ENCODE data around the gene PTPRE. TPM values are rescaled to one million over a fixed set of nuclear protein-coding genes. Genes with fewer than 3 reads are reported as not detected.

Gene PTPRE
- total RNA-seq, 1 experiment from 2014 or later, result 0.69 TPM

DNA sequence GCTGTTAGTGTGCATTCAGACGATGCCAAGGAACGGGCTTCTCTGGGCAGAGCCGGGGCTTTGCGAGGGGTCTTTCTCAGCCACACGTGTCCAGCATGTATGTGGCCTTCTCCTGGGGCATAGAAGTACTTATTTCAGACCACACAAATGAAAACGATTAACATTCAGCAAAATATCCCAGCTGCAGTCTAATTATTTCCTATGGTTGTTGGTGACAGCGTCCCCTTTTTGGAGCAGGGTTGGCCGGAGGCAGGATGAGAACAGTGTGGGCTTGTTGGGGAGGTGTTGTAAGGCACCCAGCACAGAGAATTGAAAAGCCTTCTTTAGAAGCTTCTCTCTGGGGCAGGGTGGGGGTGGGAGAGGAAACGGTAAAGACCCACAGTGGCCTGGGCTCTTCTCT, 54.2 kb downstream of the PTPRE start:
- Histone ChIP-seq H3K36me3 (replicated peaks; ENCODE audit: control insufficient read depth, insufficient read depth, low read length) (no peaks in the 10 kb centered on the region), H3K4me3 (ENCODE audit: insufficient read depth, low read depth, low read length) (no peak overlapping the region), H3K27me3 (ENCODE audit: control insufficient read depth, insufficient read depth, low read length) (no peaks in the 10 kb centered on the region)
- DNase-seq, result no peak

DNA sequence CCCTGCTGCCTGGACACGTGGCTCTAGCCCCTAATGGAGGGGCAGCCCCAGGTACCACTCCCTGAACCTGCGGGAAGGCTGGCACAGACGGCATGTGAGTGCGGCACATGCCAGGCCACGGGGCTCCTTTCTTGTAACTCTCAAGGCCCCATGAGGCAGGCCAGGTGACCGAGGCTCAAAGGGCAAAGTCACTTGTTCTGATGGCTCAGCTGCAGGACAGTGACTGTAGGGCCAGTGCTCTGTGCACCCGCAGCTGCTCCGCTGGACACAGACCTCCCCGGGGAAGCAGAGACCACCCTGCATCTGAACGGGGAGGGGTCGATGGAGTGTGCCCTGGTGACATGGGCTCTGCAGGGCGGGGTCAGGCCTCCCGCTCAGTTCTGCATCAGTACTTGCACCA, 55.3 kb downstream of the PTPRE start:
- Histone ChIP-seq H3K4me3 (ENCODE audit: insufficient read depth, low read depth, low read length) (no peak overlapping the region), H3K27me3 (ENCODE audit: control insufficient read depth, insufficient read depth, low read length) (no peaks in the 10 kb centered on the region), H3K36me3 (replicated peaks; ENCODE audit: control insufficient read depth, insufficient read depth, low read length) (no peaks in the 10 kb centered on the region)
- DNase-seq, result no peak

DNA sequence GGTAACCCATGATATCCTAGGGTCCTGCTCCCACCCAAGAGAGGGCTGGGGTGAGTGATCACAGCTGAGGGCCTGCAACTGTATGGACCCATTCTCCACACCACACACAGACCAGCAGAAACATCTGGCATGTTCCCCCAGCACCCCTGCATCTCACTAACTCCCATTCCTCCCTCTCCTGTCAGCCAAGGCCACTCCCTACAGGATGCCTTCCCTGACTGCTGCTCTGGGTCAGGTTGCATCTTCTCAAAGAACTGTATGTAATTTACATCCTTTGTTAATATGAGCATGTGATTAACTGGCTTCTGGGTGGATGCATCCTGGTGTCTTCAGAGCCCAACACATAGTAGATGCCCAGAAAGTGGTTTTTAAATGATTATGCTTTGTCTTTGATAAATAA, 56.2 kb downstream of the PTPRE start:
- no peaks in the 10 kb centered on the region for H3K27me3 ChIP-seq (ENCODE audit: control insufficient read depth, insufficient read depth, low read length)
- H3K4me3 ChIP-seq (ENCODE audit: insufficient read depth, low read depth, low read length), result no peak overlapping the region
- no peaks in the 10 kb centered on the region for H3K36me3 ChIP-seq (replicated peaks; ENCODE audit: control insufficient read depth, insufficient read depth, low read length)
- no peak for DNase-seq

DNA sequence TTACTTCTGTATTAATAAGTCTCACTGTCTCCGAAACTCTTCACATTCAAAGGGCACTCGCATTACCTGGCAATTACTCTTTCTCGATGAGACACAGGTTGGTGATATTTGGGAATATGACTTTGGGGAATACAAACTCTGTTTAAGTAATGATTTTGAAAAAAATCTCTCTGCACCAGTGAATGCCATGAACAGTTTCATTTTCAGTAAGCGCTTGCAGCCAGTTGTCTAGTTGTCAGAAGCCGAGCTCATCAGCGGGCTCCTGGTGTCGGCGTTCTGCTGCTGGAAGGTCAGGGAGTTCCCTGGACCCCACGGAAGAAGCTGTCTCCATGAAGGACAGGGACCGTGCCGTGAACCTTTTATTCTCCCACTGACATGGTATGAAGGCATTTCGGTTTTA, 57.7 kb downstream of the PTPRE start:
- no peaks in the 10 kb centered on the region for H3K27me3 ChIP-seq (ENCODE audit: control insufficient read depth, insufficient read depth, low read length)
- no peak for DNase-seq
- no peaks in the 10 kb centered on the region for H3K36me3 ChIP-seq (replicated peaks; ENCODE audit: control insufficient read depth, insufficient read depth, low read length)
- no peak overlapping the region for H3K4me3 ChIP-seq (ENCODE audit: insufficient read depth, low read depth, low read length)

DNA sequence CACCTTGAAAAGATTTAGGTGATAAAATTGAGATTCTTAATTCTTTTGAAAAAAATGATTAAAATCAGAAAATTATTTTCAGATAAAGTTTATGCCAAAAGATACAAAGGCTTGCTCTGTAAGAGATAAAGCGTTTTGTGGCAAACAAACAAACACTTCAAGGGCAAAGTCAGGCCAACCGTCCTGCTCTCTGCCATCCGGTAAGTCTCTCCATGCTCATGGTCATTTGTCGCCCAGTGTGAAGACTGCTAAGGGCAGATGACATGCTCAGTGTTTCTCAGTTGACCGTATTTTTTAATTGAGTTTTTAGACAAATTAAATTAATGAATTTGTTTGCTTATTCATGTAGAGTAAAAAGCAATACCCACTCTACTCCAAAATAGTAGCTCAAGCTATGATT, 60.0 kb downstream of the PTPRE start:
- H3K4me3 ChIP-seq (ENCODE audit: insufficient read depth, low read depth, low read length), result no peak overlapping the region
- no peaks in the 10 kb centered on the region for H3K36me3 ChIP-seq (replicated peaks; ENCODE audit: control insufficient read depth, insufficient read depth, low read length)
- H3K27me3 ChIP-seq (ENCODE audit: control insufficient read depth, insufficient read depth, low read length), result no peaks in the 10 kb centered on the region
- no peak for DNase-seq

DNA sequence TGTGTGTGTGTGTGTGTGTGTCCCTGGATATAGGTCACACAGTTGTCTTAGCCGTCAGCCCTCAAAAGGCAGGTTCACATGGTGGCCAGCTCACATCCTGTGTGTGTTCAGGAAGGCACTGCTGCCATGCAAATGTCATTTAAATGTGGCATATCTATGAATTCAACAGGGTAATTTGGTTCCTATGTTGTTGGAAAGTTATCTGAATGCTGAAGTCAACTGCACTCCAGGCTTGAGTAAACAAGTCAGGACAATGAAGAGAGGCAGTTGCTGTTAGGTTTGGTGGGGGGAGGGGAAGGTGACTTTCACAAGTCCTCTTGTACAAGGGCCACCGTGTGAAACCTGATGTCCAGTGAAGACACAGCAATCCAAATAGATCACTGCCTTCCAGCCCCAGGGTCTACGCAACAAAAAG, 61.1 kb downstream of the PTPRE start:
- H3K27me3 ChIP-seq (ENCODE audit: control insufficient read depth, insufficient read depth, low read length), result no peaks in the 10 kb centered on the region
- no peak for DNase-seq
- H3K4me3 ChIP-seq (ENCODE audit: insufficient read depth, low read depth, low read length), result no peak overlapping the region
- no peaks in the 10 kb centered on the region for H3K36me3 ChIP-seq (replicated peaks; ENCODE audit: control insufficient read depth, insufficient read depth, low read length)

DNA sequence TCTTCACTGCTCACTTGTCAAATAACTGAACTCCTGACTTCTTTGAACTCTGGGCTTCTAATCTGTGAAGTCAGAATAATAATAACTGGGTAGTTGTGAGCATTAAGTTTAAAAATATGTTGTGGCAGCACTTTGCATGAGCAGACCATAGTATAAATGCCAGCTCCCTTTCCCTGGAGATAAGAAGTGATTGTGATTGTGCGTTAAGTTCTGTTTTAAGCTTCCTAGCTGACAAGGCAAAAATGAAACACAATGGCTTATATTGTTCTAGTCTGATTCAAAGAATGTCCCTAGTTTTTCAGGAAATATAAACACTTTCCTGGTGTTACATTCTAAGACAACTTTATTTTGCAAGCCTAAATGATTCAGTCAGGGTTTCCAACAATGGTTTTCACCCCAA, 61.8 kb downstream of the PTPRE start:
- DNase-seq, result no peak

DNA sequence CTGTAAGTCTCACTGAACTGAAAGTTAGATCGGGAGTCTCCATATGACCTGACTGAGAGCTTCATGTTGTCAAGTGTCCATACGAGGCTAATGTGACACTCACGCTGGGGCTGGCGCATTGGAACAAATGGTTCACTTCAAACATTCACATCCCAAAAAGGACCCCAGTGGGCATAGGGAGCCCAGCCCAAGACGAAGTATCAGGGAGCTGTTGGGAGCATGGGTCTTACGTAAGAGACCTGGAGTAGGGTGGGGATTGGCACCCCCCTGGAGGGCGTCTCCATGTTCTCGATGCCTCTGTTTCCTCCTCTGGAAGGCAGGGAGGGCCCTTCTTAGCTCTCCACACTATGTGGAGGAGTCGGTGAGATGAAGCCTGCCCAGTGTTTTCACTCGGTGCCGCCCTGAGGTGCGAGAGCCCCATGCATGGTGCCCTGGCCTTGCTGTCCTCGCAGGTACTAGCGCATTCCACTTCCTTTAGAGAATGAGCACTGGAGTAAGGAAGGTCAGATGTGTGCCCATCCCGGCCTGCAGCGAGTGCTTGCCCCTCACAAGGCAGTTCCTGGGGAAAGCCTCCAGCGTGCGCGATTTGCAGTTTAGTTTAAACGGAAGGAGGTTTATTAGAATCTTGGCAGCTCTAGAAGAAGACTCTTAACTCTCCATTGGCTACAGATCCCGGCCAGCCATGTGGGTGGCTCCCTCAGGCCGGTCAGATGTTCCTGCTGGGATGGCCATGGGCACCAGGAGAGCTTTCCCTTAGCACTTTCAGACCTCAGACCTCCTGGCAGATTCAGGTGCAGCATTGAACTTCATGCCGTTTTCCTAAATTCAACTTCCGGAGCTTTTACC, 64.4 kb downstream of the PTPRE start:
- Histone ChIP-seq H3K4me3 (ENCODE audit: insufficient read depth, low read depth, low read length) (no peak overlapping the region), H3K36me3 (replicated peaks; ENCODE audit: control insufficient read depth, insufficient read depth, low read length) (no peaks in the 10 kb centered on the region), H3K27me3 (ENCODE audit: control insufficient read depth, insufficient read depth, low read length) (no peaks in the 10 kb centered on the region)
- no peak for DNase-seq

More for the DNA sequence above, 61.8 kb downstream of the PTPRE start:
- H3K36me3 ChIP-seq (replicated peaks; ENCODE audit: control insufficient read depth, insufficient read depth, low read length), result no peaks in the 10 kb centered on the region
- H3K4me3 ChIP-seq (ENCODE audit: insufficient read depth, low read depth, low read length), result no peak overlapping the region
- no peaks in the 10 kb centered on the region for H3K27me3 ChIP-seq (ENCODE audit: control insufficient read depth, insufficient read depth, low read length)

DNA sequence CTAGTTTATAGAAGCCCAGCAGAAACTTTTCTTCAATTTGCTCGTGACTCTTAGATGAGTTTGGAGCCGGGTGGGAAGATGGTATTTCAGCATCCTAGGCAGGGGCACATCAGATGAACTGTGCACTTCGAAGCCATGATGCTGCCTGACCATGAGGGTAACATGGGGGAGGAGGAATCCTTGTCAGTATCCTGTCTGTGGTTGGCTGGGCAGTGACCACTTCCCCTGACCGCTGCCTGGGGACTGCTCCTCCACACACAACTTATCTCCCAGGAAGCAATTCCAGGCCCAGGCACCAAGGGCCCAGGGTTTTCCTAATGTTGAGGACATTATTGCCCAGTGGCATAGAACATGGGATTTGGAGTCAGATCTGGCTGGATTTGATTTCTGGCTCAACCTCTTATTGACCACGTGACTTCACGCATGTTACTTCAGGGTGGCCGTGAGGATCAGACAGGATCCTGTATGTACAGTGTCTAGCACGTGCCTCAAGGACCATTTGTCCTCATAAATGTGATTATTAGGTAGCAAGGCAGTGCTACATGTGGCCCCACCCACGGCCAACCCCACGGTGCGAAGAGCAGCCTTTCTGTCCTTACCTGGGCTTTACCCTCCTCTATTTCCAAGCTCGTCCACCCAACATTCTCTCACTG, 65.2 kb downstream of the PTPRE start:
- Histone ChIP-seq H3K27me3 (ENCODE audit: control insufficient read depth, insufficient read depth, low read length) (no peaks in the 10 kb centered on the region), H3K36me3 (replicated peaks; ENCODE audit: control insufficient read depth, insufficient read depth, low read length) (no peaks in the 10 kb centered on the region), H3K4me3 (ENCODE audit: insufficient read depth, low read depth, low read length) (no peak overlapping the region)
- DNase-seq, result no peak

DNA sequence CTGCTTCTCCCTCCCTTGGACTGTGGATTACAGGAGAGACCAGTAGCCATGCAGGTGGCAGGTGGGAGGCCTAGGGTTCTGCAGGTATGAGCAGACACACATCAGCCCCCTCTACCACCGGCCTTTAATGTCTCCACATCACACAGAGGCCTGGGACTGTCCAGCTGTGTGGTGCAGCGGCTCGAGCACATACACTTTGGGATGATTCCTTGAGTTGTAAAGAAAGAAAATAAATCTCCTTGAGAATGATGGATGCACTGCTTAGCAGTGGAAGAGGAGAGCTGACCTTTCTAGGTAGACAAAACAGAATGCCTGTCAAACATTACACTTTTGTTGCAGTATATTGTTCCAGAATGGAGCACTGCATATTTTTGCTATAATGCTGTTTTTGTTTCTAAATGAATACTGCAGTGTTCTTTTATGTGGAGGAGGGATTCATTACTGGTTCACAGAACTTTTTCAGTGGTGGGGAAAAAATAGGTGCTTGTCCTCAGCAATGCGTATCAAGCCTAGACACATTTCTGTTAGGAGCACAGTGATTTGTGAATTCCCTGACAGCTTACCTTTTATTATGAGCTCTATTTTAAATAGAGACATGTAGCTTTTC, 66.0 kb downstream of the PTPRE start:
- no peak for DNase-seq
- no peaks in the 10 kb centered on the region for H3K27me3 ChIP-seq (ENCODE audit: control insufficient read depth, insufficient read depth, low read length)
- H3K36me3 ChIP-seq (replicated peaks; ENCODE audit: control insufficient read depth, insufficient read depth, low read length), result no peaks in the 10 kb centered on the region
- no peak overlapping the region for H3K4me3 ChIP-seq (ENCODE audit: insufficient read depth, low read depth, low read length)

DNA sequence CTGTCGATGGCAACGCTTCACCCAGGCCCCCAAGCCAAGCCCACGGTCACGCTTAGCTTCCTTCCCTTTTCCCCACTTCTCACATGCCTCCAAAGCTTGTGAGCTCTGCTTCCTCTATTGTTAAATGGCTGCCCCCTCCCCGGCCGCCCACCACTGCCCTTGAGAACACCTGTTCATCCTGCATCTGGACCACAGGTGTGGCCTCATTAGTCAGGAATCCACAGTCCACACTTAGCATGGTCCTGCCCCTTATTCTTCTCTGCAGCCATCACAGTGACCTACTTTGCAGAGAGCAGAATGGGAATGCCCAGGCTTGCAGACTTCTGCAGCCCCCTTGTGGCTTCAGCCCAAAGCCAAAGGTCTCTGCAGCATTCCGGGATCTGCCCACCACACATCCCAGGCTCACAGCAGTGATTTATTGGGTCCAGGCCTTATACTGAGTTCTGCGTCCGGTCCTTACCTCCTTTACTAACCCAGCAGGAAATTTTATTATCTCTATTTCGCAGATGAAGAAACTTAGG, 66.9 kb downstream of the PTPRE start:
- no peak overlapping the region for H3K4me3 ChIP-seq (ENCODE audit: insufficient read depth, low read depth, low read length)
- H3K36me3 ChIP-seq (replicated peaks; ENCODE audit: control insufficient read depth, insufficient read depth, low read length), result no peaks in the 10 kb centered on the region
- DNase-seq, result peak; percentile 72
- H3K27me3 ChIP-seq (ENCODE audit: control insufficient read depth, insufficient read depth, low read length), result no peaks in the 10 kb centered on the region

DNA sequence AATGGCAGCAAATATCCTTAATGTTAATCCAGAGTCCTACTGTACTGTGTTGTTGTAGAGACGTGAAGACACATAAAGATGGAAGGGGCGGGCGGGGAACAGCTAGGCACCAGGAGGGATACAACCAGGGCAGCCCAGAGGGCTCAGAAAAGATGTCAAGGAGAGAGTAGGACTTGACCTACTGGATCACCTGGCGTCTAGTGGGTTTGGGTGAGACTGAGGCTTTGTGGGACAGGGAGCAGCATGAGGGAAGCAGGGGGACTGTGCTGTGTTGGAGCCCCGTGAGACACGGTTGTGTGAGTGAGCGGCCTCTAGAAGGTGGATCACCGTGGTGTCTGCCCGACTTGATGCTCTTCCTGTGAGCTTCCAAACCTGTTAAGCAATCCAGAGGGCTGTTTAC, 68.0 kb downstream of the PTPRE start:
- no peaks in the 10 kb centered on the region for H3K36me3 ChIP-seq (replicated peaks; ENCODE audit: control insufficient read depth, insufficient read depth, low read length)
- DNase-seq, result no peak
- no peaks in the 10 kb centered on the region for H3K27me3 ChIP-seq (ENCODE audit: control insufficient read depth, insufficient read depth, low read length)
- no peak overlapping the region for H3K4me3 ChIP-seq (ENCODE audit: insufficient read depth, low read depth, low read length)

DNA sequence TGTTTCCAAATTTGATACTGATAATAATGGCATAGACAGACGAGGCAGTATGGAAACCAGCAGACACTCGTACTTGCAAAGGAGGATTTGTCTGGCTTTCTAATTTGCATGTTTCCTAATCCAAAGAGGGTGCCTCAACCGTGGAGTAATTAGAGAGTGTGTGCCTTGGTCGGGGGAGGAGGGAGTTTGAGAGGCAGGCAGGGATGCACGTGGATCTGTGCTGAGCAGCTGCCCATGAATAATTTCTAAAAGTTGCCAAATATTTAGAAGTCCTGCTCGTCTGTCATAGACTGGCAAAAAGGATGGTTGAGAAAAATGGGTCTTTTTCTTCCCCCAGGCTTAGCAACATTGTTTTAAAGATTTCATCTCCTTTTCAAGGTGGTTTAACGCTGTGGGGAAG, 69.4 kb downstream of the PTPRE start:
- H3K36me3 ChIP-seq (replicated peaks; ENCODE audit: control insufficient read depth, insufficient read depth, low read length), result no peaks in the 10 kb centered on the region
- no peak overlapping the region for H3K4me3 ChIP-seq (ENCODE audit: insufficient read depth, low read depth, low read length)
- no peak for DNase-seq
- H3K27me3 ChIP-seq (ENCODE audit: control insufficient read depth, insufficient read depth, low read length), result no peaks in the 10 kb centered on the region

DNA sequence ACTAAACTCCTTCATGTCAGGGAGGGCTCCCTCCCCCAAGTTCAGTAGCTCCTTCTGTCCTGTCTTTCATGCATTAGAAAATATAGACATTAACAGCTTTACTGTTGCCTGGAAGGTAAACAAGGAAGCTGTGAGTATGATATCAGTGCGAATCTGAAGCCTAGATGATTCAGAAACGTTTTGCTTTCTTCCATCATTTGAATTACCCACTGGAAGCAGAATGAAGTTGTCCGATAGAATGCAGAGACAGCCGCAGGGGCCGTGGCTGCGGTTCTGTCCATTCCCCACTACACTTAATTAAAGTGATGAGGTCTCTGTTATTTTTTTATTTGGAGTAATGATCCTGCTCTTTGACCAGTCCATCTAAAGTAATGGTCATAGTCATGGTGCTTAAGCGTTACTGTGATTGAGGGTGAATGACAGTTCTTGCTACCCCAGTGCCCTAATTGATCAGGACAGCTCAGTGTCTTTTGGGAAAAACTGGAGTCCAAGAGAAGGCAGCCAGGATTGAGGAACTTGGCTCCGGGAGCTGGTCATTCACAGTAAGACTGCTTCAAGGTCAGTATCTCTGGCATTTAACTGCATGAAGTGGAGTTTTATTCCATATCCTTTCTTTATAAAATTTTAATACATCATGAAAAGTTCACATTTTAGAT, 69.9 kb downstream of the PTPRE start:
- H3K4me3 ChIP-seq (ENCODE audit: insufficient read depth, low read depth, low read length), result no peak overlapping the region
- H3K36me3 ChIP-seq (replicated peaks; ENCODE audit: control insufficient read depth, insufficient read depth, low read length), result no peaks in the 10 kb centered on the region
- no peak for DNase-seq
- H3K27me3 ChIP-seq (ENCODE audit: control insufficient read depth, insufficient read depth, low read length), result no peaks in the 10 kb centered on the region

Measured in H7 (cell line).